Right lobe of liver (tissue), 4 donors: ENCODE data around the gene SLC66A3.

Experiments
- CTCF ChIP-seq, 4 donors: fragments of 200-600 bp in 3 of 4; fragments of 450-650 bp in 1 of 4; IDR thresholded peaks; one replicate each; pipeline versions ENCODE4 v1.5.1 to v1.8.0; 2016 to 2022; ENCODE audit warnings: antibody characterized with exemption in 4 of 4, mild to moderate bottlenecking in 2 of 4
- POLR2A ChIP-seq: fragments of 450-650 bp; IDR thresholded peaks from one replicate; pipeline ENCODE4 v1.6.1; 2017; ENCODE audit warnings: antibody characterized with exemption, mild to moderate bottlenecking
- donor health status: DM: no; HTN: no; CAD: no.
- donor health status: DM: no; HTN: no; CAD: no.
- donor health status: DM: no; HTN: yes; CAD: no.

DNA sequence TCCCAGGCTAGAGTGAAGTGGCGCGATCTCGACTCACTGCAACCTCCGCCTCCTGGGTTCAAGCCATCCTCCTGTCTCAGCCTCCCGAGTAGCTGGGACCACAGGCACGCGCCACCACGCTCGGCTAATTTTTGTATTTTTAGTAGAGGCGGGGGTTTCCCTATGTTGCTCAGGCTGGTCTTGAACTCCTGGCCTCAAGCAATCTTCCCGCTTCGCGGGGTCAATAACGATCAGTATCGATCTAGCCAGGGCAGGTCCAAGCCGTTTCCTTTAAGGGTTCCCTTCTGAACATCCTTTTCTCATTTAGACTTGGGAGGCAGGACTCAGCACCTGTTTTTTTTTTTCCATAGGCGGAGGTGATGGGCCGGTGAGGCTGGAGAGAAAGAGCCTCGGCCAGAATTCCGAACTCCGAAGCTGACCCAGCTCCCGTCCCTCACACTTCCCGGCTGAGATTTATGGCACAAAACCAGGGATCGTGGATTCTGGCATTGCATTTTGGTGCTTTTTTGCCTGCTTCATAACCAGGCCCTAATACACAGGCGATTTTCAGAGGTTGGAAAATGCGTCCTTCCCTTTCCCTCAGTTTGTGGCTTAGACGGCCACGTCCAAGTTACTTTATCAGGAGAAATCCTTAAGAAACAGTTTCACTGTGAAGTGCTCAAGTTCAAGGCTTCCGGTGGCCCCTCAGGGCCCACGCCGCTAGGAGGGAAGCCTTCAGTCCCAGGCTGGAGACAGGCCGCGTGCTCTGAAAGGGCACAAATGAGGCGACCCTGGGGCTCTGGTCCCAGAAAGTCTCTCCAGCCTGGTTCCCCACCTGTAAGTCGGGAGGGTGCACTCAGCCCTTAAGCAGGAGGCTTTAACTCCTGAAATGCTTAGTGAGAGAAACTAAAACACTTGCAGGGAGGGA, 998 bp upstream of the SLC66A3 start:
- TF ChIP-seq CTCF (IDR thresholded peaks at IDR 0.05) (no peak), POLR2A (peak; percentile 45)
